Common myeloid progenitor, CD34-positive (primary cell): ENCODE data around the gene DUSP11.

Source experiments
- CTCF ChIA-PET: fragments of 350-600 bp; sonication (Branson Sonifier 250); formaldehyde crosslinking; loops from one replicate; lab custom pipeline; 2021; ENCODE audit warnings: antibody characterized with exemption; lab: Charles Lee
- POLR2A ChIA-PET: fragments of 350-600 bp; sonication (Branson Sonifier 250); formaldehyde crosslinking; loops from one replicate; lab custom pipeline; 2021; ENCODE audit warnings: antibody characterized with exemption; lab: Charles Lee
- DNase-seq, 3 donors: peaks; one replicate each; pipeline versions ENCODE4 v3.0.0 to v3.0.0-alpha.2; 2013
- H3K27ac ChIP-seq, 2 experiments: 1 replicate in 1 of 2; 2 replicates in 1 of 2; pipeline ENCODE4 v1.7.0; 2013; ENCODE audit warnings: inconsistent platforms in 2 of 2, low read length in 2 of 2, mild to moderate bottlenecking in 2 of 2, low read depth in 1 of 2, moderate library complexity in 1 of 2; ENCODE audit not compliant: severe bottlenecking in 2 of 2, insufficient read depth in 1 of 2, poor library complexity in 1 of 2
- H3K27me3 ChIP-seq, 5 experiments: replicated peaks in 2 of 5; 1 replicate in 3 of 5; 2 replicates in 2 of 5; pipeline versions ENCODE4 v1.6.1 to v1.7.0; 2013; ENCODE audit warnings: low read length in 4 of 5, mild to moderate bottlenecking in 2 of 5, moderate library complexity in 2 of 5, inconsistent platforms in 1 of 5; ENCODE audit not compliant: insufficient read depth in 5 of 5, control insufficient read depth in 4 of 5
- H3K36me3 ChIP-seq, 4 experiments: 1 replicate in 2 of 4; 2 replicates in 2 of 4; pipeline versions ENCODE4 v1.6.1 to v1.7.0; 2013; ENCODE audit warnings: low read length in 3 of 4, control low read depth in 1 of 4, mild to moderate bottlenecking in 1 of 4; ENCODE audit not compliant: control insufficient read depth in 4 of 4, insufficient read depth in 4 of 4
- H3K4me1 ChIP-seq, 4 experiments: 1 replicate in 3 of 4; 2 replicates in 1 of 4; pipeline versions ENCODE4 v1.6.1 to v1.7.1; 2013; ENCODE audit warnings: low read length in 3 of 4, mild to moderate bottlenecking in 3 of 4, control low read depth in 1 of 4, inconsistent platforms in 1 of 4, moderate library complexity in 1 of 4; ENCODE audit not compliant: control insufficient read depth in 4 of 4, insufficient read depth in 4 of 4; ENCODE audit errors: control extremely low read depth in 1 of 4
- H3K4me3 ChIP-seq, 7 experiments: 1 replicate in 4 of 7; 2 replicates in 3 of 7; pipeline versions ENCODE4 v1.5.1 to v1.7.0; 2013; ENCODE audit warnings: mild to moderate bottlenecking in 7 of 7, low read length in 6 of 7, moderate library complexity in 6 of 7, inconsistent platforms in 2 of 7, low read depth in 2 of 7, control low read depth in 1 of 7; ENCODE audit not compliant: insufficient read depth in 4 of 7, control insufficient read depth in 1 of 7; ENCODE audit errors: extremely low read depth in 1 of 7
- H3K9me3 ChIP-seq, 5 experiments: 1 replicate in 4 of 5; 2 replicates in 1 of 5; pipeline versions ENCODE4 v1.6.1 to v1.7.1; 2013; ENCODE audit warnings: low read length in 4 of 5, mild to moderate bottlenecking in 2 of 5, inconsistent platforms in 1 of 5, low read depth in 1 of 5, moderate library complexity in 1 of 5; ENCODE audit not compliant: control insufficient read depth in 4 of 5, insufficient read depth in 2 of 5; ENCODE audit errors: control extremely low read depth in 1 of 5
- WGBS: methylation state at CpG from one replicate; pipeline ENCODE4 v1.1.5; 2013; ENCODE audit not compliant: insufficient coverage; 5-methylcytosine and 5-hydroxymethylcytosine counted together

DUSP11 gene

GRCh38 chr2:73716543-73717250, 63.2 kb downstream of the DUSP11 start:
- H3K9me3 ChIP-seq = peaks cover 0 to 5% (median 0%) of the 10 kb centered on the region in 5 experiments
- H3K27ac ChIP-seq = peak overlapping the region in 1 of 2 experiments; percentile 6
- CTCF ChIA-PET = no interaction called here
- 0% methylated on average over 4 of the region's 8 CpGs for WGBS
- no peaks in the 10 kb centered on the region for H3K27me3 ChIP-seq
- peak overlapping the region in 3 of 7 experiments; percentile 16 to 27 (median 19) for H3K4me3 ChIP-seq
- H3K4me1 ChIP-seq = peaks cover 0 to 16% (median 3%) of the 10 kb centered on the region in 4 experiments
- H3K36me3 ChIP-seq = no peaks in the 10 kb centered on the region
- peak; percentile 73 to 95 (median 86) for DNase-seq
- POLR2A ChIA-PET = interaction anchor here (0.6 kb wide), 1 partner anchor 31 kb away, joined by 5 read pairs; no protein-coding TSS in a partner anchor

DNA sequence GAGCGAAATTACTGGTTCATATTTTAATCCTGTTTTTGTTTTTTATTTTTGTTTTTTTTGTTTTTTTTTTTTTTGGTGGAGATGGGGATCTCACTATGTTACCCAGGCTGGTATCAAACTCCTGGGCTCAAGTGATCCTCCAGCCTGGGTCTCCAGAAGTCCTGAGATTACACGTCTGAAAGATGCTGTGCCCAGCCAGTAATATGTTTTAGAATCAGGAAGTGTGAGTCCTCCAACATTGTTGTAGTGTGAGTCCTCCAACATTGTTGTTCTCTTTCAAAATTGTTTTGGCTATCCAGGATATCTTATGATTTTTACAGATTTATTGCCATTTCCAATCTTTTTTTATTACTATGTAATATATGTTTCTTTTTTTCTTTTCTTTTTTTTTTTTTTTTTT, 65.8 kb downstream of the DUSP11 start:
- H3K27ac ChIP-seq = no peak overlapping the region
- no peaks in the 10 kb centered on the region for H3K36me3 ChIP-seq
- peaks cover 0 to 19% (median 3%) of the 10 kb centered on the region in 4 experiments for H3K4me1 ChIP-seq
- no peaks in the 10 kb centered on the region for H3K27me3 ChIP-seq
- WGBS = 100% methylated on average over 1 of the region's 2 CpGs
- POLR2A ChIA-PET = no interaction called here
- DNase-seq = no peak
- H3K9me3 ChIP-seq = peaks cover 0 to 5% (median 0%) of the 10 kb centered on the region in 5 experiments
- CTCF ChIA-PET = no interaction called here
- no peak overlapping the region for H3K4me3 ChIP-seq
